Stimulated activated CD4-positive, alpha-beta T cell treated with anti-CD3 and anti-CD28 coated beads, Interleukin-4, amount 100 ng/mL, for 48 hours (primary cell): Measurements from ENCODE around the gene SHB.

Experiments
- DNase-seq, 2 donors: peaks; one replicate each; pipeline ENCODE4 v3.0.0-alpha.2; 2020; ENCODE audit warnings: low read depth in 2 of 2

Gene SHB

GRCh38 chr9:38068701-38069628, at the start of gene SHB:
Gene SHB (minus strand): TSS chr9:38069227. CDS start chr9:38068645, 582 bp downstream.
- DNase-seq: peak; percentile 75 to 82

- no peak for DNase-seq
These were observed 48.6 kb upstream of the SHB start for GRCh38 chr9:38117651-38118050.

DNA sequence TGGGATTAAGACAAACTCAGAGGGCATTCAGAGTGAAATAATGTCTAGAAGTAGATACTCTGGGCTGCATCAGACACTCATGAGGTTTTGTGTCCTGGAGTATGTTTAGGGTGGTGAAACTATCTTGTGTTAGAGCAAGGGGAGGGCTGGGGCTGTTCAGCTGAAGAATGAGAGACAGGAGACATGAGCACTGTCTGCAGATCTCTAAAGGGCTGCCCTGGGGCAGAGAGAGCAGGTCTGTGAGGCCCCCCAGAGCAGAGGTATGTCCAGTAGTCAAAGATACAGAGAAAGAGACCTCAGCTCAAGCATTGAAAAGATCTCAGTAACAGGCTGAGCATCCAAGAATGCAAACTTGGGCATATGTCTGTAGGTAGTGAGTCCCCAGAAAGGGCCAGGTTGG, 45.9 kb upstream of the SHB start:
- DNase-seq: no peak

DNA sequence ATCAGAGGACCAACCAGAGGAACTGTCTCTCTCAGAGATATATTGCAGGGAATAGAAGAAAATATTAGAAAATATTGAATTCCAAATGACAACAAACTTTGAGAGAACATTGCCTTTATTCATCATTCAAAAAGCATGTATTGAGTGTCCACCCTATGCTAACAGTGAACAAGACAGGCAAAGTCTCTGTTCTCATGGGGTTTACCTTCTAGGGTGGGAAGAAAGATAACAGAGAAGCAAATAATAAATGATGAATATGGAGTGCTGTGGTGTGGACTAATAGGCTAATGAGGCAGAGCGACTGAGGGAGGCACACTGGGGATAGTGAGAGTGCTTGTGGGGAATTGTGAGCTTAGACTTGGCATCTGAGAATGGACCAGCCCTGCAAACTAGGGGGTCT, 43.4 kb upstream of the SHB start:
- no peak for DNase-seq

GRCh38 chr9:38112049-38112448, 43.0 kb upstream of the SHB start:
- no peak for DNase-seq

DNA sequence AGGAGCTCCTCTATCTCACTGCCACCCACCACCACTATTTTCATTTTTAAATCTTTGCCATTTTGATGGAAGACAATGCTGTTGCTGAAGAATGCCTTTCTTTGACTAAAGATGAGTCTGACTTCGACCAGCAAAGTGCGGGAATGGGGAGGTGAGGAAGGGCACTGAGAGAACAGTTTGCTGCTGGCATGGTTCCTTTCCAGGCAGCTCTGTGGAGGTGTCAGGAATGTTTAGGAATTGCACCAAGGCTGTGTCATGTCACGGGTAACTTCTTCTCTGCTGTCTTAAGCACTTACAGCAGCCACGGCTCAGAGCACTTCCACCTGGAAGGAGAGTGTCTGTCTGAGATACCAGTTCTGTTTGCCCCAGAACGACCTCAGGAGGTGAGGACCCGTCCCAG, 41.4 kb upstream of the SHB start:
- DNase-seq: no peak

DNA sequence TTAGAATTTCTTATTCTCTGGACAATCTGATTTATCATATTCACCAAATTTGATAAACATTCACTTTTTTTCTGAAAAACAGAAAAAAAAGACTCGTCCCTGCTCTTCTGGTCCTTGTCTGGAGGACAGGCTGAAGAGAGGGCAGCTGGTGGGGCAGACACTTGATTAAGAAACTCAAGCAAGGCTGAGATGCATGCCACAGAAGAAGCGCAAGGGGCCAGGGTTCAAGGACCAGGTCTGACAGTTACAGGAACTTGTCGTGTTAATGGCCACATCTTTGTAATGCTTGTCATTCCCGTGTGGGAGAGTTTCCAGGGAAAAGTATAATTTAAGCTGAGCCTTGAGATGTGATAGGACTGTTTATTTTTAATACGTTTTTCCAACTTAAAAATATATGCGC, 40.6 kb upstream of the SHB start:
- DNase-seq: no peak

- no peak for DNase-seq
These were observed 39.3 kb upstream of the SHB start for GRCh38 chr9:38108326-38108725.

GRCh38 chr9:38107811-38108304, 38.8 kb upstream of the SHB start:
- DNase-seq: no peak

- DNase-seq: no peak
These were observed 38.4 kb upstream of the SHB start for GRCh38 chr9:38107405-38107804.

DNA sequence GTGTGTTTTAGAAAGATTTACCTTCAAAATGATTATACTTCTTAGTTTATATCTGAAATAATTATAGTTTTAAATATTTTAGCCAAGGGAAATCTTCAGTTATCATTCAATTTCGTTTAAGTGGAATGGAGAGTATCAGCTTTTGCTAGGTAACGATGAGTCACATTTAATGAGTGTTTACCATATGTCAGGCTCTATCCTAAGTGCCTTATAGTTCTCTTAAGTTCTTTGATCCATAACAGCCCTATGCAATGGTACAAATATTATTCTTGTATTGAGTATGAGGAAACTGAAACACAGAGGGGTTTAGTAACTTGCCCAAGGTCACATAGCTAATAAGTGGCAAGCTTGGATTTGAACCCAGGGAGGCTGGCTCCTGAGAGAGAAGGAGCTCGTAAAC, 37.5 kb upstream of the SHB start:
- DNase-seq: no peak

DNA sequence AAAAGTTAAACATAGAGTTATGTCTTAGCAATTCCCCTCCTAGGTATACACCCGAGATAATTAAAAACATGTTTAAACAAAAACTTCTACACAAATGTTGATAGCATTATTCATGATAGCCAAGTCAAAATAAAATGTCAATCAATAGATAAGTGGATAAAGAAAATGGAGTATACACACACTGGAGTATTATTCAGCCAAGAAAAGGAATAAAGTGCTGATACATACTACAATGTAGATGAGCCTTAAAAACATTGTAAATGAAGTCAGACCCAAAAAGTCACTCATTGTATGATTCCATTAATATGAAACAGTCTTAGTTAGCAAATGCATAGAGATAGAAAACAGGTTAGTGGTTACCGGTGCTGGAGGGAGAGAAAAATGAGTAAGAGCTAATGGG, 34.3 kb upstream of the SHB start:
- DNase-seq: no peak

DNA sequence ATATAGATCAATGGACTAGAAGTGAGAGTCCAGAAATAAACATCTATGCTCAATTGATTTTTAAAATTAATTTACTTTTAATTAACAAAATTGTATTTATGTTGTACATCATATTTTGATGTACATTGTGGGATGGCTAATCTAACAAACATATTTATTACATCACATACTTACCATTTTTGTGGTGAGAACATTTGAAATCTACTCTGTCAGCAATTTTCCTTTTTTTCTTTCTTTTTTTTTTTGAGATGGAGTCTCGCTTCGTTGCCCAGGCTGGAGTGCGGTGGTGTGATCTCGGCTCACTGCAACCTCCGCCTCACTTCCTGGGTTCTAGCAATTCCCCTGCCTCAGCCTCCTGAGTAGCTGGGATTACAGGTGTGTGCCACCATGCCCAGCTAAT, 32.4 kb upstream of the SHB start:
- DNase-seq: no peak

GRCh38 chr9:38096238-38096805, 27.3 kb upstream of the SHB start:
- no peak for DNase-seq

- DNase-seq: no peak
These were observed 25.1 kb upstream of the SHB start for GRCh38 chr9:38094165-38094564.

- DNase-seq: no peak
These were observed 23.6 kb upstream of the SHB start for GRCh38 chr9:38092656-38093055.

GRCh38 chr9:38092200-38092524, 23.1 kb upstream of the SHB start:
- no peak for DNase-seq

GRCh38 chr9:38091310-38092199, 22.5 kb upstream of the SHB start:
- no peak for DNase-seq

GRCh38 chr9:38090170-38090569, 21.1 kb upstream of the SHB start:
- no peak for DNase-seq

DNA sequence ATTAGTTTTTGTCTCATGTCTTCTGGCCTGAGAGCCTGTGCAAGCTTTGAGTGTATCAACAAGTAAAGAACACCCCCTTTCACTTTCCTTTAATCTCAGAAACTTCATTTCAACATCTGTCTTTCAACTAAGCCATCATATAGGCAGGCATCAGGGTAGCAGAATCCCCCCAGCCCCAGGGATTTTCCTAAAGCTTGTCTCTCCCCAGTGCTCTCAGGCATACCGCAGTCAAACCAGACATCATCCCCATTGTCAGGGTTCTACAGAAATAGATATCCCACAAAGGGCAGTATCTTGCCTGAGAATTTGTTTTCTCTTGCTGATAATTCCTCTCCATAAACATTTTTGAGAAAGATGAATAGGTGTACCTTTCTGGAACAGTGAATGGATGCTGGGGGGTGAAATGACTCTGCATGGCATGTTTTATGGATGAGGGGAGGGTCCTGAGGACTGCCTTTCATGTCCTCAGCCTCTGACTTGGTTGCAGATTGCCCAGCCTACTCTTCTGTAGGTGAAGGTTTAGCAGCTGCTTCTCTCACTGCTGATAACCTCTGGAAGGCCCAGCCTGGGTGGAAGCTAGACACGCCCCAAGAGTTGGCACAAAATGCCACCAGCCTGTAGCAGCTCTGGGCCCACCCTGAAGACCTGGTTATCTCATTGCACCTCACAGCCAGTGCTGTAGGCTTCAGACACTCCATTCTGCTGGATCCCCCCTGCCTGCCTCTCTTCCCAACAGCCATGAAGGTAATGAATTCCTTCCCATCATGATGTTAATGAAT, 20.5 kb upstream of the SHB start:
- no peak for DNase-seq
